GM18870 (cell line): Measurements from ENCODE around the gene COMT.

Experiments
- ATAC-seq: cut with Tn5 transposase; IDR thresholded peaks from one replicate; pipeline ENCODE4 v1.9.1; 2021; ENCODE audit warnings: moderate library complexity; ENCODE audit not compliant: unreplicated experiment

The COMT gene

GRCh38 chr22:19955241-19956128 lies 13.9 kb downstream of the COMT start:
- ATAC-seq, result no peak

GRCh38 chr22:19957445-19957844 lies 15.9 kb downstream of the COMT start:
- no peak for ATAC-seq

DNA sequence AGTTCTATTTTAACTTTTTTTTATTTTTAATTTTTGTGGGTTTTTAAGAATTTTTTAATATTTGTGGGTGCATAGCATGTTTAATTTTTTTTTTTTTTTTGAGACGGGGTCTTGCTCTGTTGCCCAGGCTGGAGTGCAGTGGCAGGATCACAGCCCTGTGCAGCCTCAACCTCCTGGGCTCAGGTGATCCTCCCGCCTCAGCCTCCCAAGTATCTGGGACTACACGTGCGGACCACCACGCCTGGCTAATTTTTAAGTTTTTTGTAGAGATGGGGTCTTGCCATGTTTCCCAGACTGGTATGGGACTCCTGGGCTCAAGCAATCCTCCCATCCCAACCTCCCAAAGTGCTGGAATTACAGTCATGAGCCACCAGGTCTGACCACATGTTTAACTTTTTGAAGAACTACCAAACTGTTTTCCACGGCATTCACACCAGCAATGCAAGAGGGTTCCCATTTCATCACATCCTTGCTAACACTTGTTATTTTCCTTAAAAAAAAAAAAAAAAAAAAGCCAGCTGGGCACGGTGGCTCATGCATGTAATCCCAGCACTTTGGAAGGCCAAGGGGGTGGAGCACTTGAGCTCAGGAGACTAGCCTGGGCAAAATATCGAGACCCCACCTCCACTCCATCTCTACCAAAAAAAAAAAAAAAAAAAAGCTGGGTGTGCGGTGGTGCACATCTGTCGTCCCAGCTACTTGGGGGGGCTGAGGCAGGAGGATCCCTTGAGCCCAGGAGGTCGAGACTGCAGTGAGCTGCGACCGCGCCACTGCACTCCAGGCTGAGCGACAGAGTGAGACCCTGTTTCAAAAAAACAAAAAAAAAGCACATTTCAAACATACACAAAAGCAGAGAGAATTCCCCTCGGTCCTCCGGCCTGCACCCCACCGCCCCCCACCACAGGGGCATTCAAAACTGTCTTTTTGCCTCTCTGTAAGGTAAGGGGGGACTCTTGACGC lies 16.8 kb downstream of the COMT start:
- no peak for ATAC-seq

GRCh38 chr22:19959043-19959586 lies 17.5 kb downstream of the COMT start:
- ATAC-seq, result no peak

- no peak for ATAC-seq
These were observed 18.3 kb downstream of the COMT start for GRCh38 chr22:19959587-19960490.

DNA sequence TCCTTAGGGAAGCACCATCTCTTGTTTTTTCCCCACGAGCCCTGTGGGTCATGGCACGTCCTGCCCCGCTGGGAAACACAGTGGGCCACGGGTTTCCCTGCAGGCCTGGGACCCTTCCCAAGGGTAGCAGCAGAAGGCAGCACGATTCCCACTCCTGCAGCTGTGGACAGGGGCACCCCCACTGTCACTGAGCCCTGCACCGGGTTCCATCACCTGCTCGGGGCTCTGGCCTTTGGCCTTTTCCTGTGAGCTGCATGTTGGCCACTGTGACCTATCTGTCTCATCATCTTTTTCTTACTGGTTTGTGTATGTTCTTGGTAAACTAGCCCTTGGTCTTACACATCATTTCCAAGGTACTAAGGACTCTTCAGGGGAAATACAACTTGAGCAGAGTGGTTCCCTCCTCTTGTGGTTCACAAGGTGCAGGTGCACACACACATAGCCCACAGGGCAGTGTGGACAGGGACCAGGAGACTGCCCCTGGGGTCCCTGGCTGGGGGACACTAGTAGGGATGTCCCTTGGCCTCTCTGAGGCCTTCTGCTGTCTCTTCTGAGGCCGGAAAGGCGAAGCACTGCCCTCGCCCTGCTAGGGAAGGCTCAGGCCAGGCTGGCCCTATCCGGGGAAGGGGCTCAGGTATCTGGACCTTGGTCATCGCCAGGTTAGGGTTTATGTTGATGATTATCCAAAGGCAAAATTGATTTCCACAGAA lies 19.1 kb downstream of the COMT start:
- ATAC-seq, result no peak

DNA sequence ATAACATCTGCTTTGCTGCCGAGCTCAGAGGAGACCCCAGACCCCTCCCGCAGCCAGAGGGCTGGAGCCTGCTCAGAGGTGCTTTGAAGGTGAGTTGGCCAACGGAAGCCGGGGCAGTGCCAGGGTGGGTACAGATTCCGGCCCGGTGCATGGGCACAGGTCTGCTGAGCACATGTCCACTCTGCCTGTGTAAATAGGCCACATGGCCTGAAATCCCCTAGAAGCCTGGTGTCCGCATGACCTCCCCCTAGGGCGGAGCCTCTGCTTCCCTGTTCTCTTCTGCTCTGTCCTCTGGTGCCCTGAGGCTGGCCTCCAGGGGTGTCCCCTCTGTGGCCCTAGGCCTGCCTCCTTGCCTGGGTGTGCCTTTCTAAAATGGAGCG lies 19.6 kb downstream of the COMT start:
- ATAC-seq, result no peak

GRCh38 chr22:19961868-19962245 lies 20.3 kb downstream of the COMT start:
- ATAC-seq, result no peak

GRCh38 chr22:19962246-19962908 lies 20.8 kb downstream of the COMT start:
- no peak for ATAC-seq

DNA sequence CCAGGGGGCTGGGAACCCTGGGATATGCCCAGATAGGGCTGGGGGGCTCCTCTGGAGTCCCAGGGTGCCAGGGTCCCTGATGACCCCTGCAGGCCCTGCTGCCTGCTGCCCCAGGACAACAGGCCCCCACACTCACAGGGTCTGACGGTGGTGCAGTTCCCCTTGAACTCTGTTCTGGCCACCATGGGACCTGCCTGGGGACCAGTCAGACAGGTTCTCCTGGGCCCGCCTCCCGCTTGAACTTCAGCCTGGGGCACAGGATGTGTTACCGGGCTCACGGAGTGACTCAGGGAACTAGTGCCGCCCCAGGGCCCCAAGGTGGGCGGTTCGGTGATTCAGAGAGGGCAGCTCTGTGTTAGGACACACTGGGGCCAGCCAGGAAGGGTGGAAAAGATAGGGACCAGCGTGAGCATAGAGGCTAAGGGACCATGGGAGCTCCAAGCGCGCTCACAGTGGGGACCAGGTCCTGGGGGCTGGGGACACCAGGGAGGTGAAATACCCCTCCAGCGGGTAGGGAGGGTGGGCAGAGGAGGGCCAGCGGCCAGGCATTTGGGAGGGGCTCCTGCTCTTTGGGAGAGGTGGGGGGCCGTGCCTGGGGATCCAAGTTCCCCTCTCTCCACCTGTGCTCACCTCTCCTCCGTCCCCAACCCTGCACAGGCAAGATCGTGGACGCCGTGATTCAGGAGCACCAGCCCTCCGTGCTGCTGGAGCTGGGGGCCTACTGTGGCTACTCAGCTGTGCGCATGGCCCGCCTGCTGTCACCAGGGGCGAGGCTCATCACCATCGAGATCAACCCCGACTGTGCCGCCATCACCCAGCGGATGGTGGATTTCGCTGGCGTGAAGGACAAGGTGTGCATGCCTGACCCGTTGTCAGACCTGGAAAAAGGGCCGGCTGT lies 21.6 kb downstream of the COMT start:
- no peak for ATAC-seq

DNA sequence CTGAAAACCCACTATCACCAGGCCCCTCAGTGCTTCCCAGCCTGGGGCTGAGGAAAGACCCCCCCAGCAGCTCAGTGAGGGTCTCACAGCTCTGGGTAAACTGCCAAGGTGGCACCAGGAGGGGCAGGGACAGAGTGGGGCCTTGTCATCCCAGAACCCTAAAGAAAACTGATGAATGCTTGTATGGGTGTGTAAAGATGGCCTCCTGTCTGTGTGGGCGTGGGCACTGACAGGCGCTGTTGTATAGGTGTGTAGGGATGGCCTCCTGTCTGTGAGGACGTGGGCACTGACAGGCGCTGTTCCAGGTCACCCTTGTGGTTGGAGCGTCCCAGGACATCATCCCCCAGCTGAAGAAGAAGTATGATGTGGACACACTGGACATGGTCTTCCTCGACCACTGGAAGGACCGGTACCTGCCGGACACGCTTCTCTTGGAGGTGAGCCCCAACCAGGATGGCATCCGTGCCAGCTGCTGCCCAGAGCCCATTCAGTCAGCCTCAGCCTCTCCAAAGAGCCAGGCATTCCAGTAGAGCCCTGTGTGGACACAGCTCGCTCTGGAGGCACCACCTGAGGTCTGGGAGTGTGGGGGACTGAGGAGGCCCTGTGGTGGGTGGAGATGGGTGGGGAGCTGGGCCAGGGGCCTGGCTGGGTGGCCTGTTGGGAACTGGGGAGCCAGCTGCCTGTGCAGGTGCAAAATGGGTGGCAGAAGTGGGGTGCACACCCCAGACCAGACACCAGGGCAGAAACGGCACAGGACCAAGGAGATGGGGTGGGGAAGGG lies 22.5 kb downstream of the COMT start:
- no peak for ATAC-seq

- no peak for ATAC-seq
These were observed 23.3 kb downstream of the COMT start for GRCh38 chr22:19964701-19965386.

DNA sequence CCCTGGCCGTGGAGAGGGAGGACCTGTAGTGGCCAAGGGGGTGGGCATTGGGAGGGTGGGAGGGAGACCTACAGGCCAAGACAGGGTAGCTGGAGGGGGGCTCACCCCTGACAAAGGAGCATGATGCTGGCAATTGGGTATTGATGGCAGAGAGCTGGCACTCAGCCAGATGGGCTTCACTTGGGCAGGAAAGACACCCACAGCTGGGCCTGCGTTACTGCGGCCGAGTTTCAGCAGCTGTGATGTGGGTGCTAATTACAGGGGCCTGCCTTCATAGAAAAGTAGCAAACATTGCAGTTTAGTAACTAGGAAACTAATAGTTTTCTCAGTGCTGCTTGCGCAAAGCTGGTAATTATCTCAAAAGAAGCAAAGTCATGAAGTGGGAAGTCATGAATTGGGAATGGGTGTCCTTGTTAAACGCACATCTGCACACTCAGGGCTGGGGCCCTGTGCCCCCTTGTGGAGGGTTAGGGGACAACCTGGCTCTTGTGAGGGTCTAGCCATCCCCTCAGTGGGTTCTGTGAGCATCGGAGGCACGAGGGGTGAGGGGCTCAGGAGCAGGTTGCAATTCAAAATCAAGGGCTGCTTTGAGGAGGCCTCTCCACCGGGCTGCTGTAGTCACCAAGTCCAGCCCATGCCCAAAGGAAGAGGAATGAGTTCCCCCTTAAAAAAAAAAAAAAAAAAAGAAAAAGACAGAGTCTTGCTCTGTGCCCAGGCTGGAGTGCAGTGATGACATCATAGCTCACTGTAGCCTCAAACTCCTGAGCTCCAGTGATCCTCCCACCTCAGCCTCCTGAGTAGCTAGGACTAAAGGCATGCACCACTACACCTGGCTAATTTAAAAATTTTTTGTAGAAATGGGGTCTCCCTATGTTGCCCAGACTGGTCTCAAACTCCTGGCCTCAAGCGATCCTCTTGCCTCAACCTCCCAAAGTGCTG lies 24.5 kb downstream of the COMT start:
- no peak for ATAC-seq

DNA sequence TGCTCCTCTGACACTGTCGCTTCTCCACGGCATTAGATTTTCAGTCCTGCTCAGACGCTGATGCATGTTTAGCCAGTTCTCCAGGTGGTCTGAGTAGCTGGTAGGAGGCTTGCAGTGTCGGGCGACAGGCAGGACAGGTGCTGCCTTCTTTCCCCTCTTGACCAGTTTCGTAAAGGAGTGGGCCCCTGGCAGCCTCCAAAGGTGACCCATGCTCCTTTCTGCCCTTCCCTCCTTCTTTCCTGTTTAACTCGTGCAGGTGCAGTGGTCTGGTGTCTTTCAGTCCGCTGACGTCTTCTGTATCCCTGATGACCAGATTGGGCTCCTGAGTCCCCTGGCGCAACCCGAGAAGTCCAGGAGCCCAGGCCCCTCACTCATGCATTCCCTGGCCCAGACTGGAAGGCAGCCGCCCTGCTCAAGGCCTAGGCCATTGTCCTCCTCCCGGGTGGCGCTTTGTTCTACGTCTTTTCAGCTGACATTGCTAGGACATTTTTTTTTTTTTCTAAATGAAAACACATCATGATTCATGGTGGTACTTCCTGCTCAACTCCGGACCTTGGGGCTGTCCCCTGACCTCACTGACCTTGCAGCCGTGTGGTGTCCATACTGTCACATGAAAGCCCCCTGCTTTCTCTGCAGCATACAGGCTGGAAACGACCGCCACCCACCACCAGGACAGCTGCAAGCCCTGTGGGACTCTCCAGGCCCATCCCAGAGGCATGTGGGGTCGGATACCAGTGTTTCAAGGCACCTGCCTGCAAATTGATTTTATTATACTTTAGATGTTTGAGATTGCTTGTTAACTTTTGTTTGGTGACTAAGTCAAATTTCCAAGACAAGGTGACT lies 25.6 kb downstream of the COMT start:
- ATAC-seq, result no peak

DNA sequence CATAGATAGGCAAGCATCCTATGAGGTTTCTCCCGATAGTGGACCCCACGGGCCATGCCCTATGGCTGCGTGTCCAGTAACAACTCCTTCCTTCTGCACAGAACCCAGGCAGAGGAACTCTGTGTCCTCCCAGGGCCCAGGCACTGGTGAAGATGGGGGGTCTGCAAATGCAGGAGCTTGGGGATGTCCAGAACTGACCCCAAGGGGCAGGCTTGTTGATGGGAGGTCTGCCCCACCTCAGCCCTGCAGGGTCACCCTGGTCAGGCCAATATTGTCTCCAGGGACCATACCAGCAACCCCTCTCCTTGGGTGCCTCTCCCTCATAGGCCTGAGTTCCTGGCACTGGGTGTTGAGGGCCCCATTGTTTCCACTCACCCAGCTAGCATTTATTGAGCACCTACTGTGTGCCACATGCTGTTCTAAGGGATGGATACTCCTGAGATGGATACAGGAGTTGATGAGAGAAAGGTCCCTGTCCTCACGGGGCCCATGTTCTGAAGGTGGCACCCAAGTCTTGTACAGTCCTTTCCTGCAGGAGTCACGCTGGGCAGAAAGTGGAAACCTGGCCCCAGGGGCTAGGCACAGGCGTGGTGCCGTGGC lies 26.4 kb downstream of the COMT start:
- ATAC-seq, result no peak
